GM18867 (cell line): ENCODE measurements around the gene OR10J1.
"Not testable (repeated sequence)": the region's sequence is repeated elsewhere in the genome, so short reads cannot be mapped to it uniquely, and the experiment has no call there.

Source experiments
- ATAC-seq: cut with Tn5 transposase; IDR thresholded peaks from one replicate; pipeline ENCODE4 v1.9.1; 2021; ENCODE audit warnings: mild to moderate bottlenecking, moderate library complexity; ENCODE audit not compliant: unreplicated experiment

Gene OR10J1, protein sequence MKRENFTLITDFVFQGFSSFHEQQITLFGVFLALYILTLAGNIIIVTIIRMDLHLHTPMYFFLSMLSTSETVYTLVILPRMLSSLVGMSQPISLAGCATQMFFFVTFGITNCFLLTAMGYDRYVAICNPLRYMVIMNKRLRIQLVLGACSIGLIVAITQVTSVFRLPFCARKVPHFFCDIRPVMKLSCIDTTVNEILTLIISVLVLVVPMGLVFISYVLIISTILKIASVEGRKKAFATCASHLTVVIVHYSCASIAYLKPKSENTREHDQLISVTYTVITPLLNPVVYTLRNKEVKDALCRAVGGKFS

DNA sequence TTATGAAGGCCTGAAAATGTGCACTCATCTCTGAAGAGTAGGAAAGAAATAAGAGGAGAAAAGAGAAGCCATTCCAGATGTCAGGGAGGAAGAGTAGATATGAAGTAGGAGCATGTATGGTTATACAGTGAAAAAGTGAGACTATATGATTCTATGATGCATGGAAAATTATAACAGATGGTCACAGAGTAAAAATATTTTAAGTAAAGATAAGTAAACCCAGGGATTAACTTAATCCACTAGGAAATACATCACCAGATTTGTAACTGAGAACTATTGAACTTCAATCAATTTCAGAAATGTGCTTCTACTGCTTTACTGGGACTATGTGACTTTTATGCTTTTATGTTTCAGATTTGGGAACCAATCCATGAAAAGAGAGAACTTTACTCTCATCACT lies at the start of gene OR10J1:
TSS of gene OR10J1 (plus strand) at position 301 of the 400 bp plus-strand sequence. CDS start at position 371, 70 bp downstream.
- no peak for ATAC-seq

- ATAC-seq: no peak
These were observed 32.7 kb upstream of the OR10J1 start for GRCh38 chr1:159406821-159407220.

DNA sequence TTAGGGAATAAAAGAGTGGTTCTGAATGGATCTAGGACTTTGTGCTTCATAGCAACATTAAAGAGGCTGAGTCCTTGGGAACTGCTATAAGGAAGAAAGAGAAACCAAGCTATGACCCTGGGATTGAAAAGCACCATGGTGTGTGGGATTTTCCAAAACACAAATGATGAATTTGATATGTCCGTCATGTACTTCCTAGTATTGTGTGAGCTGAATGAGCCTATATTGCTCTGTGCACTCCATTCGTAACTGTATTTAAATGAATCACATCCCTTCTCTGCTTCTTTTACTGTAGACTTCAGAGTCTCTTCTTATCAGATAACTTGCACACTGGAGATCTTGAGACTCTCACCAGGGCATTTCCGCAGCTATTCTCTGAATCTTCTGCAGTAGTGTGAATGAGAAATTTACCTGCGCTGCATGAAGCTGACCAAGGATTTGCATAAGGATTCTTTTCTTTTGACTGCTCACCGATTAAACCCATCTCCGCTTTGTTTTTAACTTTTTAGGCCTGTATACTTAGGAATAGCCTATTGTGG lies 30.6 kb upstream of the OR10J1 start:
- no peak for ATAC-seq

- no peak for ATAC-seq
These were observed 17.7 kb upstream of the OR10J1 start for GRCh38 chr1:159421821-159422220.

GRCh38 chr1:159428536-159428935 lies 11.0 kb upstream of the OR10J1 start:
- no peak for ATAC-seq

DNA sequence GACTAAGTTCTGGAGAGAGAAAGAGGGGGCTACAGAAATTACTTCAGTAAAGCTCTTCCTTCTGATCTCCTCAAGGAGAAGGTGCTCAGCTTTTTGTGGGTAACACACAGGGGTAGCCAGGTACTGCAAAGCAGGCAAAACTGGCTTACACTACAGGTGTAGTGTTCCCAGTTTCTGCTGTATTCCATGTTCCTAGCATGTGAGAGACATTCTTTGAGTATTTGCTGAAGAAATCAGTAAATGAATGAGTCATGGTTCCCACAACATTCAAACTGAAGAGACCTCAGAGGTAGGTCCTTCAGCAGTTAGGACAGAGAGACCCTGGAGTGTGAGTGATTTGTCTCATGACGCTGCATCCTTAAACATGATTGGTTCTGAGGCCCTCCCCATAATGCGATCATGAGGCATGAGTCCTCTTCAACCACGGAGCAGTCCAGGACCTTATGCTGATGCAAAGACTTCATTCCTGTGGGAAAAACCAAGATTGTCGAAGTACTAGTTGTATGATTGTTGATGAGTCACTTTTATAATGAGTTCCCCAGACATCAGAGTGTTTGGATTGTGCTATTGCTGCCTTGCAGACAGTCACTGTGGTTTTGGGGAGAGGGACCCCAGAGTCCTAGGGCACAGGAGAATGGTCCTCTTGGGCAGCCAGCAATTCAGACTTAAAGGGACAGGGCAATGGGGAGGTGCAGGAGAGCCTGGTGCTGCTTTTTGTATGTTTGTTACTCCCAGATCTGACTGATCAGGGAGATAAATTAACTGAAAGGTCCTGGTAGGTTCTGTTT lies 10.3 kb upstream of the OR10J1 start:
- no peak for ATAC-seq

DNA sequence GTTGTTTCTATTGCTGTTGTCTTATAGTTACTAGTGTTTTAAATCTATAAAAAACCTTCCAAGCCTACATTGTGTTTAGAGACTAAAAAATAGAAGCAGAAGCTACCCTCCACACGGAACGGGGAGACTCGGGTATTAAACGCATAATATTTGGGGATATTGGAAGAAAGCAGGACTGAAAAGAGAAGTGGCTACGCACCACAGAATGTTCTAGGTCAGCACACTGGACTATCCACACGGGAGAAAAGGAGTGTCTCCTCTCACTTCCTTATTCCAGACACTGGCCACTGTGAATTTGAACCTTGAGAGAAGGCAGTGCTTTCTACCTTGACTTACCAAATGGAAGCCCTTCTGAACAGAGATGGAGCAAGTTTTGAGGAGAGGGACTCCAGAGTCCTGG lies 8.5 kb upstream of the OR10J1 start:
- ATAC-seq: no peak

DNA sequence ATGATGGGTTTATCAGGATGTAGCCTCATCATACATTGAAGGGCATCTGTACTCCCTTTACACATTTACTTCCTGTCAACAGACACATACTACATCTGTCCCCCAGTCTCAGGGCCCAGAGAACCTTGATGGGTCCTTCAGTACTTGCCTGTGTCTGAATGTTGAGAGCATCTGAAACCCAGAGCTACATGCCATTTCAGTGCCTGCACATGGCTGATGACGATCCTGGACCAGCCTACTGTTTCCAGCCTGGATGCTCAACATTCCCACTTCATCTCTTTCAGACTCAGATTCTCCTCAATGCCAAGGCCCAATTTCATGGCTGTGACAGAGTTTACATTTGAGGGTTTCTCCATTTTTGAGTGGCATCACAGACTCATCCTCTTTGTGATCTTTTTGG lies 7.6 kb upstream of the OR10J1 start, which contains the start of gene OR10J4:
TSS of gene OR10J4 (plus strand) at position 301 of the 400 bp plus-strand sequence.
- ATAC-seq: no peak

GRCh38 chr1:159436469-159436868 lies 3.1 kb upstream of the OR10J1 start:
- ATAC-seq: no peak

GRCh38 chr1:159441360-159441759 lies 1.8 kb downstream of the OR10J1 start:
- ATAC-seq: no peak

GRCh38 chr1:159442428-159442827 lies 2.9 kb downstream of the OR10J1 start:
- ATAC-seq: no peak

GRCh38 chr1:159443066-159443750 lies 3.7 kb downstream of the OR10J1 start:
- ATAC-seq: no peak

DNA sequence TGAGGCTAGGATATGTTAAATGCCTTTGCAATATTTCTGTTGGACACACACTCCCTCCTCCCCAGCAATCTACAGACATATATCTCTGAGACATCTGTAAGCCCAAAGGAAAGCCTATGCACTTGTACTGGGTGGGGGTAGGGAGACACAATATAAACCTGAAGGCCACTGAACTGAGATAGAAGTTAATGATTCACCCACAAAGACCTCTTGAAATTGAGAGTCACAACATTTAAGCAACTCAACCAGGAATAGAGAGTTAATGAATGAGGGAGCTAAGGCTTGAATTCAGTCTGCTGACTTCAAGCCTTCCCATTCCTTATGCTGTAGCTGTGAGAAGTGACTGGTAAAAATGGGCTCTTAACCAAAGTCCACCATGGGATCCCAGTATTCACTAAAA lies 5.0 kb downstream of the OR10J1 start:
- ATAC-seq: no peak

GRCh38 chr1:159448181-159448580 lies 8.7 kb downstream of the OR10J1 start:
- ATAC-seq: no peak

- not testable (repeated sequence) for ATAC-seq
These were observed 10.1 kb downstream of the OR10J1 start for GRCh38 chr1:159449605-159450004.

DNA sequence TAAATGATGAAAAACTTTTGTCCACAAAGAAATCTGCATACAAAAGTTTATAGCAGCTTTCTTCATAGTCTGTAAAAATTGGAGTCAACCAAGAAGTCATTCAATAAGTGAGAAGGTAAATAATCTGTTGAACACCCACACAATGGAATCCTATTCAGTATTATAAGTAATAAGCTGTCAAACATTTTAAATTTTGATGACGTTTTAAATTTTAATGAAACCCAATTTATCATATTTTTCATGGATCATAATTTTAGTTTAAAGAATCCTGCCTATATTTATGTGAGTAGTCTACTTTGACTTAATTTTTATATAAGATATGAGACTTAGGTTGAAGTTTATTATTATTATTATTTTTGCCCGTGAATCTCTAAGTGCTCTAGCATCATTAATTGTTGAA lies 20.0 kb downstream of the OR10J1 start:
- no peak for ATAC-seq

DNA sequence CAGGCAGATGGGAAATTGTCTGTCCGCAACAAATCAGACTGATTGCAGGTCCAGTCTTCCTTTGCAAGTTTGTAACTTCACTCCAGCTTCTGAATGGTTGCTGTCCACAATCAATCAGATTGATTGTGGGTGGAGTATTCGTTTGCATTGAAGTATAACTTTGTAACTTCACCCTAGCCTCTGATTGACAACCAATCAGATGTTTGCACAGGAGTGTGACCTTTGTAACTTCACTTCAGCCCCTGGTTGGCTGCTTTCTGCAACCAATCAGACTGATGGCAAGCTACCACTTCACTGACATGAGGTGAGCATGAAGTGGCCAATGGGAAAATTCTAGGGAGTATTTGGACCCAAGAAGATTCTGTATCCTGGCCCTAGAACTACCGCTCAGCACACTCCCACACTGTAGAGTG lies 25.7 kb downstream of the OR10J1 start:
- ATAC-seq: no peak

GRCh38 chr1:159468321-159468720 lies 28.8 kb downstream of the OR10J1 start:
- ATAC-seq: no peak

DNA sequence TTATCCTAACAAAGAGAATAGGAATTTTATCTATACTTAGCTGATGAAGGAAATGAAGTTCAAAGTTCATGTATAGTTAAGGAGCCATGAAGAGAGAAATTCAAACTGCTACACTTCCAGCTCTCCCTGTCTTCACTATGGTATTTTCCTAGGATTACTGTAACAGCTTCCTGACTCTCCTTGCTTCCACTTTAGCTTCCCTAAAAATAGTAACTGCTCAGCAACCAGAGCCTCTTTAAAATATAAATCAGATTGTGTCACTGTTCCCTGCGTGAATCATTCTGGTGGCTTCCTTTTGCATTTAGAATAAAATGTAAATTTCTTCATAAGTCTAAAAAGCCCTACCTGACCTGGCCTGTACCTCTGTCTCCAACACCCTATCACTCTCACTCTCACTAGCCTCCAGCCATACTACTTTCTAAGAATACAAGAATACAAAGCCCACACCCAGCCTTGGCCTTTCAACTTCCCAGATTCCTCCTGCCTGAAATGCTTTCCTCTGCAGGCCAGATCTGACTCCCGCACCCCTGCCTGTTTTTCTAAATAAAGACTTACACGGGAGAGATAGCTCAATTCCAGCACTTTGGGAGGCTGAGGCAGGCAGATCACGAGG lies 30.5 kb downstream of the OR10J1 start:
- ATAC-seq: no peak

GRCh38 chr1:159473335-159473734 lies 33.8 kb downstream of the OR10J1 start:
- ATAC-seq: no peak

- ATAC-seq: no peak
These were observed 35.4 kb downstream of the OR10J1 start for GRCh38 chr1:159474926-159475325.
